T-helper 2 cell treated with Interferon-gamma antibody and Interleukin-4, amounts not matched to agents 5 μg/mL and 100 μg/mL, for 36 hours (primary cell): Measurements from ENCODE around the gene TTC38.
A peak's percentile ranks its signal among the peaks of the same experiment; 100 is the strongest.
"Not testable (repeated sequence)": the region's sequence is repeated elsewhere in the genome, so short reads cannot be mapped to it uniquely, and the experiment has no call there.

Experiments
- DNase-seq: peaks from one replicate; pipeline ENCODE4 v3.0.0; 2021; ENCODE audit warnings: low spot score
- H3K27ac Mint-ChIP-seq: one replicate; pipeline ENCODE4 v1.8.0; 2021; ENCODE audit warnings: mild to moderate bottlenecking, mixed read lengths
- H3K27me3 Mint-ChIP-seq: one replicate; pipeline ENCODE4 v1.8.0; 2021; ENCODE audit warnings: low read depth, mixed read lengths
- H3K36me3 Mint-ChIP-seq: one replicate; pipeline ENCODE4 v1.8.0; 2021; ENCODE audit warnings: low read depth, mixed read lengths
- H3K4me1 Mint-ChIP-seq: one replicate; pipeline ENCODE4 v1.8.0; 2021; ENCODE audit warnings: low read depth, mixed read lengths
- H3K4me3 Mint-ChIP-seq: one replicate; pipeline ENCODE4 v1.8.0; 2022; ENCODE audit warnings: mild to moderate bottlenecking, moderate library complexity, mixed read lengths
- H3K9me3 Mint-ChIP-seq: one replicate; pipeline ENCODE4 v1.8.0; 2021; ENCODE audit warnings: mixed read lengths

TTC38 gene

DNA sequence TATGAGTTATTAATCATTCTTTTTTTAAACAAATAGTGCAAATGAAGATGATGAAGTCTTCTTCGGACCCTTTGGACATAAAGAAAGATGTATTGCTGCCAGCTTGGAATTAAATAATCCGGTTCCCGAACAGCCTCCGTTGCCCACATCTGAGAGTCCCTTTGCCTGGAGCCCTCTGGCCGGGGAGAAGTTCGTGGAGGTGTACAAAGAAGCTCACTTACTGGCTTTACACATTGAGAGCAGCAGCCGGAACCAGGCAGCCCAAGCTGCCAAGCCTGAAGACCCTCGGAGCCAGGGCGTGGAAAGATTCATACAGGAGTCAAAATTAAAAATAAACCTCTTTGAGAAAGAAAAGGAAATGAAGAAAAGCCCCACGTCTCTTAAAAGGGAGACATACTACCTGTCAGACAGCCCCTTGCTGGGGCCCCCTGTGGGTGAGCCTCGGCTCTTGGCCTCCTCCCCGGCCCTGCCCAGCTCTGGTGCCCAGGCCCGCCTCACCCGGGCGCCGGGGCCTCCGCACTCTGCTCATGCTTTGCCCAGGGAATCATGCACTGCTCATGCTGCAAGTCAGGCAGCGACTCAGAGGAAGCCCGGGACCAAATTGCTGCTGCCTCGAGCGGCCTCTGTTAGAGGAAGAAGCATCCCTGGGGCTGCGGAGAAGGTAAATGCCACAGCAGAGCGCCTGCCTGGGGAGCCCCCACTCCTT lies 40.6 kb downstream of the TTC38 start:
- DNase-seq = no peak
- Mint-ChIP-seq H3K27me3 (no peaks in the 10 kb centered on the region), H3K27ac (peak overlapping the region; percentile 13), H3K4me3 (no peak overlapping the region), H3K9me3 (no peaks in the 10 kb centered on the region), H3K36me3 (peaks cover 58% of the 10 kb centered on the region), H3K4me1 (peaks cover 16% of the 10 kb centered on the region)

- DNase-seq = no peak
- H3K27me3 Mint-ChIP-seq = no peaks in the 10 kb centered on the region
- H3K36me3 Mint-ChIP-seq = peaks cover 51% of the 10 kb centered on the region
- peaks cover 8% of the 10 kb centered on the region for H3K4me1 Mint-ChIP-seq
- H3K27ac Mint-ChIP-seq = no peak overlapping the region
- H3K4me3 Mint-ChIP-seq = no peak overlapping the region
- H3K9me3 Mint-ChIP-seq = no peaks in the 10 kb centered on the region
Observed at GRCh38 chr22:46309526-46310085, 41.8 kb downstream of the TTC38 start.

GRCh38 chr22:46312056-46312455 lies 44.2 kb downstream of the TTC38 start:
- no peak for DNase-seq
- H3K36me3 Mint-ChIP-seq = peaks cover 53% of the 10 kb centered on the region
- no peaks in the 10 kb centered on the region for H3K27me3 Mint-ChIP-seq
- no peaks in the 10 kb centered on the region for H3K9me3 Mint-ChIP-seq
- no peak overlapping the region for H3K4me3 Mint-ChIP-seq
- no peak overlapping the region for H3K27ac Mint-ChIP-seq
- peaks cover 4% of the 10 kb centered on the region for H3K4me1 Mint-ChIP-seq

DNA sequence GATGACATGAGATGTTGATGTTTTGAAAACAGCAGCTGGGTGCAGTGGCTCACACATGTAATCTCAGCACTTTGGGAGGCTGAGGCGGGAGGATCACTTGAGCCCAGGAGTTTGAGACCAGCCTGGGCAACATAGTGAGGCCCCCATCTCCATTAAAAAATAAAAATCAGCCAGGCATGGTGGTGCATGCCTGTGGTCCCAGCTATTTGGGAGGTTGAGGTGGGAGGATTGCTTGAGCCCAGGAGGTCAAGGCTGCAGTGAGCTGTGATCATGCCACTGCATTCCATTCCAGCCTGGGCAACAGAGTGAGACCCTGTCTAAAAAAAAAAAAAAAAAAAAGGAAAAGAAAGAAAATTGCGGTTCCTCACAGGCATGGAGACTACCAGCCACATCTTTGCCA lies 45.0 kb downstream of the TTC38 start:
- H3K27me3 Mint-ChIP-seq = not testable (repeated sequence)

DNA sequence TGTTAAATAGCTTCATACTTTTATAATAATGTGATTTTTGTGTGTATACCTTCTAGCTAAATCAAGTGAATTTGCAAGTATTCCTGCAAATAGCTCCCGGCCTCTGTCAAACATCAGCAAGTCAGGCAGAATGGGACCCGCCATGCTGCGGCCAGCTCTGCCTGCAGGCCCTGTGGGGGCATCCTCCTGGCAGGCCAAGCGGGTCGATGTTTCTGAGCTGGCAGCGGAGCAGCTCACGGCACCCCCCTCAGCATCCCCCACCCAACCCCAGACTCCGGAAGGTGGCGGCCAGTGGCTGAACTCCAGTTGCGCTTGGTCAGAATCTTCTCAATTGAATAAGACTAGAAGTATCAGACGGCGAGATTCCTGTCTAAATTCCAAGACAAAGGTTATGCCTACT lies 48.2 kb downstream of the TTC38 start:
- H3K27ac Mint-ChIP-seq = no peak overlapping the region
- H3K4me3 Mint-ChIP-seq = no peak overlapping the region
- H3K36me3 Mint-ChIP-seq = peaks cover 54% of the 10 kb centered on the region
- DNase-seq = no peak
- no peaks in the 10 kb centered on the region for H3K9me3 Mint-ChIP-seq
- H3K27me3 Mint-ChIP-seq = no peaks in the 10 kb centered on the region
- peaks cover 1% of the 10 kb centered on the region for H3K4me1 Mint-ChIP-seq

More for the DNA sequence above, 45.0 kb downstream of the TTC38 start:
- H3K36me3 Mint-ChIP-seq = peaks cover 56% of the 10 kb centered on the region
- not testable (repeated sequence) for H3K9me3 Mint-ChIP-seq, DNase-seq, H3K27ac Mint-ChIP-seq, H3K4me1 Mint-ChIP-seq, H3K4me3 Mint-ChIP-seq

DNA sequence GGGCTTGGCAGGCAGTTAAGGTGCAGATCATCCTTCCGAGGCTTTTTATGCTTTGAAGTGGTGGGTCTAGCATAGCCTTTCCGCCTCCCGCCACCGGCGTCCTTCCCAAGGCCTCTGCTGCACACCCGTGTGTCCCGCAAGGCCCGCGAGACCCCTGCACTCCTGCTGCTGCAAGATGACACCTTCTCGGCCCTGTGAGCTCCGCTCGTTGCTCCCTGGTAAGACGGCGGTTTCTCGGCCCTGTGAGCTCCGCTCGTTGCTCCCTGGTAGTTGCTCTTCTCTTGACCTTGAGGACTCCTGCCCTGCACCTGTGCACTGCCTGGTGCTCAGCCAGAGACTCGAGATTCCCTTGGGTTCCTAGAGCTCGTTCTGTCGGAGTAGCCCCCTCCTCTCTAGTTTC lies 49.8 kb downstream of the TTC38 start:
- Mint-ChIP-seq H3K4me1 (no peaks in the 10 kb centered on the region), H3K36me3 (peaks cover 59% of the 10 kb centered on the region), H3K27ac (no peak overlapping the region), H3K27me3 (no peaks in the 10 kb centered on the region), H3K9me3 (no peaks in the 10 kb centered on the region), H3K4me3 (no peak overlapping the region)
- no peak for DNase-seq

DNA sequence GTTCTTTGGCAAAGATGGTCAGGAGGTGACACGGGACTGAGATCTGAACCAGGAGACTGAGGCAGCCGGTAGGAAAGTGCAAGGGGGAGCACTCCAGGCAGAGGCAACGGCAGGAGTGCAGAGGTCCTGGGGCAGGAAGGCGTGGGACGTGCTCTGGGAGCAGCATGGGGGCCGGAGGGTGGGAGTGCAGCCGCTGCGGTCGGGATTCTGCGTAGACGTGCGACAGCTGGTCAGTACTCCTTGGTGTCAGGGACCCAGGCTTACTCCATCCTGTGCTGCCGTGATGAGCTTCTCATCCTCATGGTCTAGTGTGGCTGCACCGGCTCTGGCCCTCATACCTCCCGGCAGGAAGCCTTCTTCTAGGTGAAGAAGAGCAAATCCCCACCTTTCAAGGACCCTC lies 50.8 kb downstream of the TTC38 start:
- Mint-ChIP-seq H3K9me3 (no peaks in the 10 kb centered on the region), H3K36me3 (peaks cover 68% of the 10 kb centered on the region), H3K4me1 (no peaks in the 10 kb centered on the region), H3K4me3 (no peak overlapping the region), H3K27ac (peak overlapping the region; percentile 26), H3K27me3 (no peaks in the 10 kb centered on the region)
- no peak for DNase-seq

GRCh38 chr22:46319319-46319718 lies 51.5 kb downstream of the TTC38 start:
- DNase-seq = no peak
- Mint-ChIP-seq H3K4me3 (no peak overlapping the region), H3K9me3 (no peaks in the 10 kb centered on the region), H3K36me3 (peaks cover 70% of the 10 kb centered on the region), H3K27me3 (no peaks in the 10 kb centered on the region), H3K27ac (no peak overlapping the region), H3K4me1 (no peaks in the 10 kb centered on the region)

DNA sequence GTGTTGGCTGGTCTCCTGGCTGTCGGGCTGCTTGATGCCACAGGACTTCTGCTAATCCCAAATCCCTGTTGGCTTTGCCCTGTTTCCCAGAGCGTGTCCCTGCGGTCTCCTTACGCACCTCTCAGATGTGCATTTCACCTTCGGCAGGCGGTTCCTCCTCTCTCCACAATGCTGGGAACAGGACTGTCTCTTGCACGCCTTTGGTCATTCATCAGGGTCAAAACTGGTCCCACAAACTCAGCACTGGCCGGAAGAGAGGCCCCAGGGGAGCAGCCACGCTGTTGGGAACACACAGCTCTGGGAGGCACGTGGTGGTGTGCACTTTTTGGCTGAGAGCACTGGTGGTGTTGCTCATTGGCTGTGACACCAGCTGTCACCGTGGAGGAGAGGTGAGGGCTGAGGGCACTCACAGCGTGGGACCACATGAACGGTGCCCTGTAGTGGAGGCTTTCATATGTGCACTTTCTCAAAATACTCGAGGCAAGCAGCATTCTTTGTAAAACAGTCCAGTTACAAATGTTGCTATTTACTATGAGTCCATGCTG lies 52.4 kb downstream of the TTC38 start:
- Mint-ChIP-seq H3K27ac (no peak overlapping the region), H3K9me3 (no peaks in the 10 kb centered on the region), H3K4me1 (no peaks in the 10 kb centered on the region), H3K36me3 (peaks cover 75% of the 10 kb centered on the region), H3K4me3 (no peak overlapping the region), H3K27me3 (no peaks in the 10 kb centered on the region)
- no peak for DNase-seq

DNA sequence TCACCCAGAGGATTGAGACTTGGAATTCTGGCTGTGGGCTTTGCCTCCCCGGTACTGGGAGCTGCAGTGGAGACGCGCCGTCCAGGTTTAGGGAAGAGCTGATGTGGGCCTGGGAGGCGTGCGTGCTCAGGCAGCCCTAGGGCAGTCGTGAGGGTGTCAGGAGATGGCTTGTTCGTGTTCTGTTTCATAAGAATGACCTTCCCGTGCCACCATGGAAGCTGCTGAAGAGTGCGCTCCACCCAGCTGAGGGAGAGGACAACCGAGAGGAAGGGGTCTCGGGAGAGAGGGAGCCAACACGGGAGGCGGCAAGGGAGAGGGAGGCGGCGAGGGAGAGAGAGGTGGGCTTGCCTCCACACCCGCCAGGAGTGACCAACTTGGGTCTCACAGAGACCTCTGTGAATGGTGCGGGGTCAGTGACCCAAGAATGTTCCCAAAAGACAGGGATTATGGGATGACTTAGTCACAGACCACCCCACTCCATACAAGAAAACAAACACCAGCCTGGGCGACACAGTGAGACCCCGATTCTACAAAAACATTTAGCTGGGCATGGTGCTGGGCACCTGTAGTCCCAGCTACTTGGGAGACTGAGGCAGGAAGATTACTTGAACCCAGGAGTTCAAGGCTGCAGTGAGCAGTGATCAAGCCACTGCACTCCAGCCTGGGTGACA lies 53.0 kb downstream of the TTC38 start:
- H3K4me1 Mint-ChIP-seq = no peaks in the 10 kb centered on the region

DNA sequence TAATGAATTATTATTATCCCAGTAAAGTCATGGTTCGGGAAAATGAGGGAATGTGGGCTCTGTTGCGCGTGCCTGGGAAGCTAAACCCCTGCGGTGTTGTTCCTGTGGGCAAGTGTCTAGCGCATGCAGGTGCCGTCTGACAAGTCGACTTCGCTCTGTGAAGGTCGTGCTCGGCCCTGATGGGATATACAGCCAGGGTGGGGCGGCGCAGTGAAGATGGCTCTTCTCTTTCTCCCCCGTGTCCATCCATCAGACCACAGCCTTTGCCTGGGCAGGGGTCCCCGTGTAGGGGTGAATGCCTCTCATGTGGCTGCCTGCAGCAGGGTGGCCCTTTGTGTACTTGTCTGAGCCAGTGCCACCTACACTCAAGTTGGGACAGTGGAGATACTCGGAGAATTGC lies 54.9 kb downstream of the TTC38 start:
- H3K27me3 Mint-ChIP-seq = no peaks in the 10 kb centered on the region
- no peak overlapping the region for H3K27ac Mint-ChIP-seq
- DNase-seq = no peak
- H3K4me3 Mint-ChIP-seq = no peak overlapping the region
- no peaks in the 10 kb centered on the region for H3K4me1 Mint-ChIP-seq
- no peaks in the 10 kb centered on the region for H3K9me3 Mint-ChIP-seq
- H3K36me3 Mint-ChIP-seq = peaks cover 60% of the 10 kb centered on the region

More for the DNA sequence above, 53.0 kb downstream of the TTC38 start:
- Mint-ChIP-seq H3K27me3 (no peaks in the 10 kb centered on the region), H3K9me3 (no peaks in the 10 kb centered on the region), H3K27ac (no peak overlapping the region), H3K4me3 (no peak overlapping the region), H3K36me3 (peaks cover 70% of the 10 kb centered on the region)
- no peak for DNase-seq

GRCh38 chr22:46323162-46323561 lies 55.4 kb downstream of the TTC38 start:
- no peaks in the 10 kb centered on the region for H3K27me3 Mint-ChIP-seq
- no peaks in the 10 kb centered on the region for H3K9me3 Mint-ChIP-seq
- H3K27ac Mint-ChIP-seq = no peak overlapping the region
- no peaks in the 10 kb centered on the region for H3K4me1 Mint-ChIP-seq
- peaks cover 60% of the 10 kb centered on the region for H3K36me3 Mint-ChIP-seq
- no peak for DNase-seq
- H3K4me3 Mint-ChIP-seq = no peak overlapping the region

DNA sequence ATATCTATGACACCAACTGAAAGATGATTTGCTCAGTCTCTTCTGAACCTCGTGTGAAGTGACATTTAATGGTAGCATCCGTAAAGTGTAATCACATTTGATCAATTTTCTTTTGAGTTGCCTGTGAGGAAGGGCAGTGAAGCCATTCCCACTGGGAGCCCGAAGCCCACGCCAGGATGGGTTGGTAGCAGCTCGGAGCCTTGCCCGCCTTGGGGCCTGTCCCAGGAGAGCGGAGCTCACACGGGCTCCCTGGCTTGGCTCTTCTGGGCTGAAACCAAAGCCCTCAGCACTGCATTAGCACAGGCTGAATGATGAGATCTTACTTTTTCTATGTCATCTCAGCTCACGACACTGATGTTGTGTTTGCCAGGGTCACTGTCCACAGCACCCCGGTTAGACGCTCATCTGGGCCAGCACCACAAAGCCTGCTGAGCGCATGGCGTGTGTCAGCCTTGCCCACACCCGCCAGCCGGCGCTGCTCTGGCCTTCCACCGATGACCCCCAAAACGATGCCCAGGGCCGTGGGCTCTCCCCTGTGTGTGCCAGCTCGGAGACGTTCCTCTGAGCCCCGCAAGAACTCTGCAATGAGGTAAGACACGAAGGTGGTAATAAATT lies 58.4 kb downstream of the TTC38 start:
- Mint-ChIP-seq H3K4me1 (no peaks in the 10 kb centered on the region), H3K4me3 (no peak overlapping the region), H3K27ac (no peak overlapping the region), H3K36me3 (peaks cover 57% of the 10 kb centered on the region), H3K9me3 (no peaks in the 10 kb centered on the region), H3K27me3 (no peaks in the 10 kb centered on the region)
- no peak for DNase-seq
